Embryonic facial prominence (tissue), 1 donor: ENCODE results near the gene PGP.
A peak's percentile ranks its signal among the peaks of the same experiment; 100 is the strongest.
"Not testable (repeated sequence)": the region's sequence is repeated elsewhere in the genome, so short reads cannot be mapped to it uniquely, and the experiment has no call there.

Experiments
- DNase-seq: peaks from one replicate; pipeline ENCODE4 v3.0.0-alpha.2; 2016; ENCODE audit errors: extremely low spot score

The PGP gene

GRCh38 chr16:2214719-2214968 lies at the start of gene PGP:
Gene PGP, minus strand, starts transcription at chr16:2214840. Its CDS starts 63 bp downstream, at chr16:2214777.
- no peak for DNase-seq

GRCh38 chr16:2263026-2263425 lies 48.4 kb upstream of the PGP start:
- DNase-seq, result not testable (repeated sequence)

GRCh38 chr16:2260250-2260649 lies 45.6 kb upstream of the PGP start:
- no peak for DNase-seq

GRCh38 chr16:2258530-2258929 lies 43.9 kb upstream of the PGP start:
- DNase-seq, result not testable (repeated sequence)

- DNase-seq, result no peak
These were observed 43.1 kb upstream of the PGP start for GRCh38 chr16:2257726-2258125.

- DNase-seq, result no peak
These were observed 42.0 kb upstream of the PGP start for GRCh38 chr16:2256531-2257140.

GRCh38 chr16:2253293-2253692 lies 38.7 kb upstream of the PGP start:
- no peak for DNase-seq

- no peak for DNase-seq
These were observed 38.1 kb upstream of the PGP start for GRCh38 chr16:2252806-2253148.

GRCh38 chr16:2251296-2252111 lies 36.9 kb upstream of the PGP start, which contains the start of gene ECI1:
Gene ECI1, minus strand, starts transcription at chr16:2251587. Its CDS starts 21 bp downstream, at chr16:2251566.
- DNase-seq, result peak; percentile 29

GRCh38 chr16:2250652-2251295 lies 36.1 kb upstream of the PGP start:
- DNase-seq, result no peak

GRCh38 chr16:2246301-2246885 lies 31.8 kb upstream of the PGP start:
- DNase-seq, result no peak

- DNase-seq, result no peak
These were observed 30.5 kb upstream of the PGP start for GRCh38 chr16:2244926-2245795.

- no peak for DNase-seq
These were observed 29.7 kb upstream of the PGP start for GRCh38 chr16:2244301-2244700.

- no peak for DNase-seq
These were observed 29.1 kb upstream of the PGP start for GRCh38 chr16:2243781-2244180.

GRCh38 chr16:2243031-2243528 lies 28.4 kb upstream of the PGP start:
- DNase-seq, result no peak

GRCh38 chr16:2242598-2242997 lies 28.0 kb upstream of the PGP start:
- DNase-seq, result no peak

GRCh38 chr16:2240331-2240730 lies 25.7 kb upstream of the PGP start:
- DNase-seq, result not testable (repeated sequence)

- no peak for DNase-seq
These were observed 24.4 kb upstream of the PGP start for GRCh38 chr16:2238838-2239675.

GRCh38 chr16:2238150-2238837 lies 23.7 kb upstream of the PGP start:
- DNase-seq, result no peak
